ENCODE results near the gene CDS2. TPM values are rescaled to one million over a fixed set of nuclear protein-coding genes. Genes with fewer than 3 reads are reported as not detected.
A peak's percentile ranks its signal among the peaks of the same experiment; 100 is the strongest.

The CDS2 gene
- total RNA-seq, 3 donors from 2014 or later (not counting 1 experiment from before 2014, with no cell fraction given), result 45.6 to 54.7 (median 53.8) TPM

DNA sequence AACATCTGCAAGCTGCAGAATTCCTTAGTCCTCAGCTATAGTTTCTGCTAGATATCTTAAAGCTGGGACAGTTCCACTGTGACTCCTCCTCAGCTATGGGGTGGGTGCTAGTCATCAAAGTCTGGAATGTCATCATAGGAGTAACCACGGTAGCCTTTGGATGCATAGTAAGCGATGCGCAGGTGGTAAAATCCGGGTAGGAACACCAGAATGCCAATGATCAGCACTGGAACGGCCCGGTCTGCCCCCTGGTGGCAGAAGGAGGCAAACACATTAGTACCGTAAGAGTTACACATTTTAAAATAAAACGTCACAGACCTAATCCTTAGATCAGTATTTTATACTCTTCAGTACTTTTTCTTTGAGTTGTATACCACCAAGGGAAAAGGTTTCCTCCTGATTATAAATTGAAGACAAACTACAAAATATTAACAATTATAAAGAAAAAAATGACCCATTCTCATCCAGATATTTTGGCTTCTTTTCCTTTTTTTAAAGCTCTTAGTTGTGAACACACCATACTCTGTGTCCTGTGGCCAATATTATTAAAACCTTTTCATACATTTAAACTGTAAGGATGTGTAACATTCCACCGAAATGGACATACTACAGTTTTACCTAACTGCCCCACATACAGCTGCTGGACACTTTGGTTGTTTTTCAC lies 26.0 kb upstream of the CDS2 start:
- Histone ChIP-seq H3K27ac (ENCODE audit: low read length) (no peak overlapping the region), H3K9me3 (ENCODE audit: control insufficient read depth, insufficient read depth, low read length) (no peaks in the 10 kb centered on the region), H3K4me1 (ENCODE audit: control insufficient read depth, insufficient read depth, low read length) (peaks cover 4% of the 10 kb centered on the region), H3K36me3 (ENCODE audit: control insufficient read depth, insufficient read depth, low read length) (peaks cover 66% of the 10 kb centered on the region), H3K27me3 (ENCODE audit: control insufficient read depth, insufficient read depth, low read length) (no peaks in the 10 kb centered on the region), H3K4me3 (ENCODE audit: low read length) (no peak overlapping the region)
- H3K27me3 Mint-ChIP-seq (ENCODE audit: low read depth in 2 of 2), result no peaks in the 10 kb centered on the region
- peaks cover 17% of the 10 kb centered on the region for H3K36me3 Mint-ChIP-seq
- peak overlapping the region; percentile 72 to 74 for H3K27ac Mint-ChIP-seq
- intact Hi-C loops (cut with micrococcal nuclease), result loop anchor here (1.0 to 2.0 kb wide), 3 partner anchors 45 to 144 kb away; no protein-coding TSS in a partner anchor
- H3K4me3 Mint-ChIP-seq, result no peak overlapping the region
- WGBS (ENCODE audit: insufficient coverage), result 21% methylated on average over 7 of the region's 9 CpGs
- H3K4me1 Mint-ChIP-seq, result peaks cover 17% of the 10 kb centered on the region in 2 donors
- peak; percentile 84 to 98 (median 89) for ATAC-seq
- TF ChIP-seq, protein P1, sequence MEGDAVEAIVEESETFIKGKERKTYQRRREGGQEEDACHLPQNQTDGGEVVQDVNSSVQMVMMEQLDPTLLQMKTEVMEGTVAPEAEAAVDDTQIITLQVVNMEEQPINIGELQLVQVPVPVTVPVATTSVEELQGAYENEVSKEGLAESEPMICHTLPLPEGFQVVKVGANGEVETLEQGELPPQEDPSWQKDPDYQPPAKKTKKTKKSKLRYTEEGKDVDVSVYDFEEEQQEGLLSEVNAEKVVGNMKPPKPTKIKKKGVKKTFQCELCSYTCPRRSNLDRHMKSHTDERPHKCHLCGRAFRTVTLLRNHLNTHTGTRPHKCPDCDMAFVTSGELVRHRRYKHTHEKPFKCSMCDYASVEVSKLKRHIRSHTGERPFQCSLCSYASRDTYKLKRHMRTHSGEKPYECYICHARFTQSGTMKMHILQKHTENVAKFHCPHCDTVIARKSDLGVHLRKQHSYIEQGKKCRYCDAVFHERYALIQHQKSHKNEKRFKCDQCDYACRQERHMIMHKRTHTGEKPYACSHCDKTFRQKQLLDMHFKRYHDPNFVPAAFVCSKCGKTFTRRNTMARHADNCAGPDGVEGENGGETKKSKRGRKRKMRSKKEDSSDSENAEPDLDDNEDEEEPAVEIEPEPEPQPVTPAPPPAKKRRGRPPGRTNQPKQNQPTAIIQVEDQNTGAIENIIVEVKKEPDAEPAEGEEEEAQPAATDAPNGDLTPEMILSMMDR (IDR thresholded peaks at IDR 0.05), result peak; percentile 97
- no peaks in the 10 kb centered on the region for H3K9me3 Mint-ChIP-seq
- peak; percentile 72 to 86 for DNase-seq

DNA sequence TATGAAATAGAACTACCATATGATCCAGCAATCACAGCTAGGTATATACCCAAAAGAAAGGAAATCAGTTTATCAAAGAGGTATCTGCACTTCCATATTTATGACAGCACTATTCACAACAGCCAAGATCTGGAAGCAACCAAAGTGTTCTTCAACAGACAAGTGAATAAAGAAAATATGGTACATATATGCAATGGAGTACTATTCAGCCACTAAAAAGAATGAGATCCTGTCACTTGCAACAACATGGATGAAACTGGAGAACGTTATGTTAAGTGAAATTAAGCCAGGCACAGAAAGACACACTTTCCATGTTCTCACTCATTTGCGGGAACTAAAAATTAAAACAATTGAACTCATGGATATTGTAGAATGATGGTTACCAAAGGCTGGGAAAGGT lies 22.3 kb upstream of the CDS2 start:
- DNase-seq (no peak), ATAC-seq (no peak)
- no peak overlapping the region for H3K27ac ChIP-seq (ENCODE audit: low read length)
- Mint-ChIP-seq H3K27me3 (ENCODE audit: low read depth in 2 of 2) (no peaks in the 10 kb centered on the region), H3K4me3 (no peak overlapping the region), H3K36me3 (peaks cover 10% of the 10 kb centered on the region), H3K27ac (no peak overlapping the region), H3K4me1 (peaks cover 13 to 17% of the 10 kb centered on the region in 2 donors), H3K9me3 (no peaks in the 10 kb centered on the region)
- TF ChIP-seq, protein P1 (IDR thresholded peaks at IDR 0.05), result no peak
- H3K36me3 ChIP-seq (ENCODE audit: control insufficient read depth, insufficient read depth, low read length), result peaks cover 77% of the 10 kb centered on the region
- peaks cover 4% of the 10 kb centered on the region for H3K4me1 ChIP-seq (ENCODE audit: control insufficient read depth, insufficient read depth, low read length)
- 100% methylated on average over 1 of the region's 2 CpGs for WGBS (ENCODE audit: insufficient coverage)
- H3K9me3 ChIP-seq (ENCODE audit: control insufficient read depth, insufficient read depth, low read length), result no peaks in the 10 kb centered on the region
- no peaks in the 10 kb centered on the region for H3K27me3 ChIP-seq (ENCODE audit: control insufficient read depth, insufficient read depth, low read length)
- H3K4me3 ChIP-seq (ENCODE audit: low read length), result no peak overlapping the region
- intact Hi-C loops (cut with micrococcal nuclease), result no loop called here

DNA sequence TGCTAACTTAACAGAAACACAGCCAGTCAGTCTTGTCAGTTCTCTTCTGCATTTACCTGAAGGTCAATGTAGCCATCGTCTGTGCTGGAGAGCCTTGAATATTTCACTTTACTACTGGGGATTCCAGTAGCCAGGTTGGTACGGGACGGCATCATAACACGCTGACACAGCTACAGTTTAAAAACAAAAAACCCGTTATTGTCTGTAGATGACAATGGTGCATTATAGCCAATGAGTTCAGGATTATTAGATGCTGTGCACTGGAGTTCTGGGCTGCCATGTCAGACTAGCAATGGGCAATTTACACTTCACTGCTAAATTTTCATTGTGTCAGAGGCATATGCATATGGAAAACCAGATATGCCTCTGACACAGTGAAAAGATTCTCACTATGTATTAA lies 17.5 kb upstream of the CDS2 start:
- Histone ChIP-seq H3K27ac (ENCODE audit: low read length) (no peak overlapping the region), H3K9me3 (ENCODE audit: control insufficient read depth, insufficient read depth, low read length) (no peaks in the 10 kb centered on the region), H3K36me3 (ENCODE audit: control insufficient read depth, insufficient read depth, low read length) (peaks cover 47% of the 10 kb centered on the region), H3K4me3 (ENCODE audit: low read length) (no peak overlapping the region), H3K4me1 (ENCODE audit: control insufficient read depth, insufficient read depth, low read length) (peaks cover 11% of the 10 kb centered on the region), H3K27me3 (ENCODE audit: control insufficient read depth, insufficient read depth, low read length) (no peaks in the 10 kb centered on the region)
- TF ChIP-seq, protein P1 (IDR thresholded peaks at IDR 0.05), result no peak
- Mint-ChIP-seq H3K36me3 (no peaks in the 10 kb centered on the region), H3K27me3 (ENCODE audit: low read depth in 2 of 2) (no peaks in the 10 kb centered on the region), H3K9me3 (no peaks in the 10 kb centered on the region), H3K4me1 (peaks cover 9 to 13% of the 10 kb centered on the region in 2 donors), H3K27ac (no peak overlapping the region), H3K4me3 (no peak overlapping the region)
- WGBS (ENCODE audit: insufficient coverage), result 98% methylated on average over 5 of the region's 5 CpGs
- DNase-seq (no peak), ATAC-seq (no peak)
- intact Hi-C loops (cut with micrococcal nuclease), result no loop called here

DNA sequence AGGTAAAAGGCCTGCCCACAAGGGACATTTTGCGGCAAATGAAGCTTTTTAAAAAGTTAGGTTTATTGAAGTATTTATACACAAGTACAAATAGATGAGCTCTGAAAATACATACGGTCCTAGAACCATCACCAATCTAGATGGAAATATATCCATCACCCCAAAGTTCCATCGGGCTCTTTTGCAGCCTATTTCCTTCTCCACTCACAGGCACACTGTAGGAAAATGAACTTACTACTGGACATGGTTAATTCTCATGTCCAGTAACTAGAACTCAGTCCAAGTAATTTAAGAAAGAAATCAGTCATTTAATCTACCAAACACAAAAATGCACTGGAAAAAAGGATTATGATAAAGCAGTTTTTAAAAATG lies 13.2 kb upstream of the CDS2 start:
- TF ChIP-seq, protein P1 (IDR thresholded peaks at IDR 0.05), result no peak
- Histone ChIP-seq H3K36me3 (ENCODE audit: control insufficient read depth, insufficient read depth, low read length) (peaks cover 44% of the 10 kb centered on the region), H3K4me3 (ENCODE audit: low read length) (peak overlapping the region; percentile 79), H3K27ac (ENCODE audit: low read length) (peak overlapping the region; percentile 92), H3K9me3 (ENCODE audit: control insufficient read depth, insufficient read depth, low read length) (no peaks in the 10 kb centered on the region), H3K4me1 (ENCODE audit: control insufficient read depth, insufficient read depth, low read length) (peaks cover 17% of the 10 kb centered on the region), H3K27me3 (ENCODE audit: control insufficient read depth, insufficient read depth, low read length) (no peaks in the 10 kb centered on the region)
- H3K4me1 Mint-ChIP-seq, result peaks cover 14 to 19% of the 10 kb centered on the region in 2 donors
- H3K4me3 Mint-ChIP-seq, result peak overlapping the region; percentile 96
- no peaks in the 10 kb centered on the region for H3K27me3 Mint-ChIP-seq (ENCODE audit: low read depth in 2 of 2)
- 54% methylated on average over 2 of the region's 3 CpGs for WGBS (ENCODE audit: insufficient coverage)
- ATAC-seq (no peak), DNase-seq (no peak)
- no peaks in the 10 kb centered on the region for H3K9me3 Mint-ChIP-seq
- intact Hi-C loops (cut with micrococcal nuclease), result no loop called here
- H3K27ac Mint-ChIP-seq, result peak overlapping the region; percentile 91 to 94
- peaks cover 7% of the 10 kb centered on the region for H3K36me3 Mint-ChIP-seq
